Hematopoietic multipotent progenitor cell (in vitro differentiated cells): ENCODE data around the gene MILR1. TPM values are rescaled to one million over a fixed set of nuclear protein-coding genes. Genes with fewer than 3 reads are reported as not detected.
"Not testable (repeated sequence)": the region's sequence is repeated elsewhere in the genome, so short reads cannot be mapped to it uniquely, and the experiment has no call there.

Experiments
- DNase-seq, 3 donors: peaks; one replicate each; pipeline ENCODE4 v3.0.0-alpha.2; 2011 to 2015; ENCODE audit warnings: low read depth in 2 of 3, low spot score in 2 of 3
- total RNA-seq: library from RNA; depleted of rRNA; stranded (reverse); fragments of >200 nt; gene quantifications from one replicate; pipeline ENCODE4 v1.2.3, GENCODE V29; 2012

Gene MILR1
- total RNA-seq, 1 donor = 5.7 TPM

DNA sequence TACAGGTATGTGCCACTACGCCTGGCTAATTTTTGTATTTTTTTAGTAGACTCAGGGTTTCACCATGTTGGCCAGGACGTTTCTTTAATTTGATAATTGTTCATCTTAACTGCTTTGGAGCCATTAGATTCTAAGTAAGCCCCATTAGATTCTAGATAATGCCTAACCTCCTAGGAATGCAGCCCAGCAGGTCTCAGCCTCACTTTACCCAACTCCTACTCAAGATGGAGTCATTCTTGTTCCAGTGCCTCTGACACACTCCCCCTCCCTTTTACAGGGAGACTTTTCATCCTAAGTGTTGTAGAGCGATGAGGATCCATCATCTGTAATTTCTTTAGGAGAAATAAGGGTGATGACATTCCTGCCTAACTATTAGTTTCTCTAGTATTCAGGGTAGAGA, 23.7 kb upstream of the MILR1 start:
- DNase-seq = no peak

DNA sequence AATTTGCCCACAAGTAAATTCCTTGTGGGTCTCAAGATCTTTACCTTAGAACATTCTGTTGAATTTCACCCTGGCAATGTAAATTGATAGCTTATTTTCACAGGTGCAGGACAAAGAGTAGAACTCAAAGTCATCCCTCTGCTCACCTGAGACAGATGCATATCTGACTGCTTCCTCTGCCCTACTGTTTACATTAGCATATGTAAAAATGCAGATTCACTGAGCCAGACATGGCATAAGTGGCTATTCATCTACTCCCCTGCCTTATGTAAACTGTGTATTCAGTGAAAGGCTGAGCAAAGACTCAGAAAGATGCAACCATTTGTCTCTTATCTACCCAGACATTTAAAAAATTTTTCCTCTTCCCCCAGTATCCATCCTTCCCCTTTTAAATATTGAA, 22.3 kb upstream of the MILR1 start:
- DNase-seq = no peak

DNA sequence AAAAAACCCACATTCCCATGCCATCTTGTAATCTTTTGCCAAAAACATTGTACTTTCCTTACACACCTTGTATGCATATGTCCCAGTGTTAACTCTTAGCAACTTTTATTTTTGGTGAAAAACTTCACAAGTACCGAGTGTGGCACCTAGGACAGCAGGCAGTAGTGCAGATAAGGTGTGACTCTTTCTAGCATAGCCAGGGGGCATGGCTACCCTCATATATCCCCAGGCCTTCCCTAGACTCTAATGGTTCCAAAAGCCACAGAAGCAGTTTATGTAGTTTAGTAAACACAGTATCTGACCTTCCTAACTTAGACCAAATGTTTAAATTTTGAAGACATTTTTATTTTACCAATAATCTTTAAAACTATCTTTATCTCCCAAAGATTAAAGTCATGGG, 20.5 kb upstream of the MILR1 start:
- no peak for DNase-seq

DNA sequence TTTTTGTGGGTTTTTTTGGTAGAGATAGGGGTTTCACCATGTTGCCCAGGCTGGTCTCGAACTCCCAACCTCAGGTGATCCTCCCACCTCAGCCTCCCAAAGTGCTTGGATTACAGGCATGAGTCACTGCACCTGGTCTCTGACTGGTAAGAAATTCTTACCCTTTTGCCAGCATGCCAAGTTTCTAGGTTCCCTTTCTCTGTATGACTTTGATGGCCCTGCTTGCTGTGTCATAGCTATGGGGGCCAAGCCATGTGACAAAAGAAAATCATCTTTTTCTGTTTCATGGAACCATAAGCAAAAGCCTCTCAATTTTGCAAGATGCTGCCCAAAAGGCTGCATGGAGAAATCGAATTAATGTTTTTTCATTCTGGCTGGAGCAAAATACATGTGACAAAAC, 18.9 kb upstream of the MILR1 start:
- peak in 1 of 3 donors; percentile 56 for DNase-seq

DNA sequence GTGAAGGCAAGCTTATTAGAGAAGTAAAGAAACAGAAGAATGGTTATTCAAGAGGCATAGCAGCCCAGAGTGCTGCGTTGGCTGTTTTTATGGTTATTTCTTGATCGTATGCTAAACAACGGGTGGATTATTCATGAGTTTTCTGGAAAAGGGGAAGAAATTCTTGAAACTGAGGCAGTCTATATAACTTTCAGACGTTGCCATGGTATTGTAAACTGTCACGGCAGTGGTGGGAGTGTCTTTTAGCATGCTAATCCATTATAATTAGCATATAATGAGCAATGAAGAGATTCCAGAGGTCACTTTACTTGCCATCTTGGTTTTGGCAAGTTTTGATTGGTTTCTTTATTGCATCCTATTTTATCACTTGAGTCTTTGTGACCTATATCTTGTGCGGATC, 17.4 kb upstream of the MILR1 start:
- no peak for DNase-seq

DNA sequence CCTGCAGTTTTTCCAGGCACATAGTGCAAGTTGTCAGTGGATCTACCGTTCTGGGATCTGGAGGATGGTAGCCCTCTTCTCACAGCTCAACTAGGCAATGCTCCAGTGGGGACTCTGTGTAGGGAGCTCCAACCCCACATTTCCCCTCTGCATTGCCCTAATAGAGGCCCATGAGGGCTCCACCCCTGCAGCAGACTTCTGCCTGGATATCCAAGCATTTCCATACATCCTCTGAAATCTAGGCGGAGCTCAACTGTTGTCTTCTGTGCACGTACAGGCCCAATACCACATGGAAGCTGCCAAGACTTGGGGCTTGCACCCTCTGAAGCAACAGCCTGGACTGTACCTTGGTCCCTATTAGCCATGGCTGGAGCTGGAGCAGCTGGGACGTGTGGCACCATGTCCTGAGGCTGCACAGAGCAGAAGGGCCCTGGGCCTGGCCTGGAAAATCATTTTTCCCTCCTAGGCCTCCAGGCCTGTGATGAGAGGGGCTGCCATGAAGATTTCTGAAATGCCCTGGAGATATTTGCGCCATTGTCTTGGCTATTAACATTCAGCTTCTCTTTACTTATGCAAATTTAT, 10.9 kb upstream of the MILR1 start:
- no peak for DNase-seq

DNA sequence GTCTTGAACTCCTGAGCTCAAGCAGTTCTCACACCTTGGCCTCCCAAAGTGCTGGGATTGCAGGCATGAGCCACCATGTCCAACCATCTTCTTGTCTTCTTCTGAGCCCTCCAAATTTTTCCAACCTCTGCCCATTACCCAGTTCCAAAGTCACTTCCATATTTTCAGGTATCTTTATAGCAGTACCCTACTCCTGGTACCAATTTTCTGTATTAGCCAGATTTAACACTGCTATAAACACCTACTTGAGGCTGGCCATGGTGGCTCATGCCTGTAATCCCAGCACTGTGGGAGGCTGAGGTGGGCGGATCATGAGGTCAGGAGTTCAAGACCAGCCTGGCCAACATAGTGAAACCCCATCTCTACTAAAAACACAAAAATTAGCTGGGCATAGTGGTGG, 9.4 kb upstream of the MILR1 start:
- not testable (repeated sequence) for DNase-seq

DNA sequence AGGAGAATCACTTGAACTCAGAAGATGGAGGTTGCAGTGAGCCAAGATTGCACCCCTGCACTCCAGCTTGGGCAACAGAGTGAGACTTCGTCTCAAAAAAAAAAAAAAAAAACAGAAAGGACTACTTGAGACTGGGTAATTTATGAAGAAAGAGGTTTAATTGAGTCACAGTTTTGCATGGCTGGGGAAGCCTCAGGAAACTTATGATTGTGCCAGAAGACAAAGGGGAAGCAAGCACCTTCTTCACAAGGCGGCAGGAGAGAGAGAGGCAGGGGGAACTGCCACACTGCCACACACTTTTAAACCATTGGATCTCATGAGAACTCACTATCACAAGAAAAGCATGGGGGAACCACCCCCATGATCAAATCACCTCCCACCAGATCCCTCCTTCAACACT, 9.0 kb upstream of the MILR1 start:
- DNase-seq = no peak

DNA sequence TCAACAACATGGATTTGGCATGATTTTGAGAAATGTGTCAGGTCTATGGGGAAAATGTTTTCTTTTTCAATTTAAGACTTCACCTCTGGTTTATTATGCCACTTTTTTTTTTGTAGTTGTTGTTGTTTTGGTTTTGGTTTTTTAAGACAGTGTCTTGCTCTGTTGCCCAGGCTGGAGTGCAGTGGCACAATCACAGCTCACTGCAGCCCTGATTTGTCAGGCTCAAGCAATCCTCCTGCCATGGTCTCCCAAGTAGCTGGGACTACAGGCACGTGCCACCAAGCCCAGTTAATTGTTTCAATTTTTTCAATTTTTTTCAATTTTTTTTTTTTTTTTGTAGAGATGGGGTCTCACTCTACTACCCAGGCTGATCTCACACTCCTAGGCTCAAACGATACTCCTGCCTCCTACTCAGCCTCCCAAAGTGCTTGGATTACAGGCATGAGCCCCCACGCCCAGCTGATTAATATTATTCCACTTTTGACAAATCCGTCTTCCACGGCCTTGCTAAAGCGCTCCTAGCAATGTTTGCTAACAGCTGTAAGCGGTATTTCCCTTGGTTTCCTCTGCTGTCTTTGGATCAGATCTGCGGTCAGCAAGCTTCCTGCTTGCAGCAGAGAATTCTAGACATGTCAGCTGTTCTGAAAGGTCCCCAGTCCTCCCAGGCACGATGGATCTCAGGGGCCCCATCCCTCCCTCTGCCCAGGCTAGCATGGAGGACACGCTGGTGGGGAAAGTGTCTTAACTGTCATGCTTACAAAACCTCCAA, 7.0 kb upstream of the MILR1 start:
- DNase-seq = peak; percentile 13 to 87 (median 76)

DNA sequence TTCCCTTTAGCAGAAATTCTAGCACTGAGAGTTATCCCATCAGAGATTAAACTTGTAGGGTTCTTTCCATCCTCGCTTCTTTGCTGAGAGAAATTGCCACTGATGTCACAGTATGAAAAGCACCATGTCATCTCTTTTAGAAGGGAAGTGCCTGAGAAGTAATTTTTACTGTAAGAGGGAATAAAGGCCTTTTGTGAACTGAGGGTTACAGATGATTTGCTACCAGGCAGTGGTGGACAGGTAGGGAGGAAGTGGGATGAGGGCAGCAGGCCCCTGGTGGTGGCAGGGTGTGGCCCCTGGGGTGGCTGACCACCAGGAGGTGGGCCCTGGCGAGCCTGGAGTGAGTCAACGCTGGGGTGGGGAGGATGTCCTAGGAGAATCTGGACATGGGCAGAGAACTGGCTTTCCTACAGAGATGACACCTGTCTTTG, 6.4 kb upstream of the MILR1 start:
- peak in 1 of 3 donors; percentile 83 for DNase-seq

DNA sequence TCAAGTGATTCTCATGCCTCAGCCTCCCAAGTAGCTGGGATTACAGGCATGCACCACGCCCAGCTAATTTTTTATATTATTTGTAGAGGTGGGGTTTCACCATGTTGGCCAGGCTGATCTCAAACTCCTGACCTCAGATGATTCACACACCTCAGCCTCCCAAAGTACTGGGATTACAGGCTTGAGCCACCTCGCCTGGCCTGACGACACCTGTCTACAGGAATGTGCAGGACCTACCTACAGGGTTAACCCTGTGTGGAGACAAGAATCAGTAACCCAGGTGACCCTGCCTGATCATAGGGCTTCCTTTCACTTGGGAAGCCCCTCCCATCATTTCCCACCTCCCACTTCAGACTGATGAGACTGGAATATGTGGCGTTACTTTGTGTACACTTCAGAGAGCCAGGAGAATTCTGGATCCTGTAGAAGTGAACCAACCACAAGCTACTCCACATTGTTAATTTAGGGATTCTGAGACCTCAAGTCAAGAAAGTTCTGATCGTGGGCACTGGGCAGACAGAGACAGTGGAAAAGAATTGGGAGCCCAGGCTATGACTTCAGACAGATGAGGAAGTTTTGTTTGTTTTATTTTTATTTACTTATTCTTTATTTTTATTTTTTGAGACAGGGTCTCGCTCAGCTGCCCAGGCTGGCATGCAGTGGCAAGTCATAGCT, 5.7 kb upstream of the MILR1 start:
- DNase-seq = no peak

DNA sequence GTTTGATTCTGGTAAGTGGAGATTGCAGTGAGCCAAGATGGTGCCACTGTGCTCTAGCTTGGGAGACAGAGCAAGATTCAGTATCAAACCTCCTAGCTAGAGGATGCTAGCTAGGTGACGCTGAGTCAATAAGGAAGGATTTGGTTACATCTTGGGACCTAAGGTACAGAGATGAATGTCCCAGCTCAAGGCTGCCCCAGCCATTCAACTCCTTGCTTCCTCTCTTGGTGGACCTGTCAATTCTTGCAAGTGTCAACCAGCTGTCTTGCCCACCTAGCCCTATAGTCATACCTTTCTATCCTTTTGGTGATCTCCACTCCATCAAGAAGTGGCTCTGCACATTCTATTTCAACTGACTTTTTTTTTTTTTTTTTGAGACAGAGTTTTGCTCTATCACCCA, 1.4 kb upstream of the MILR1 start:
- no peak for DNase-seq

DNA sequence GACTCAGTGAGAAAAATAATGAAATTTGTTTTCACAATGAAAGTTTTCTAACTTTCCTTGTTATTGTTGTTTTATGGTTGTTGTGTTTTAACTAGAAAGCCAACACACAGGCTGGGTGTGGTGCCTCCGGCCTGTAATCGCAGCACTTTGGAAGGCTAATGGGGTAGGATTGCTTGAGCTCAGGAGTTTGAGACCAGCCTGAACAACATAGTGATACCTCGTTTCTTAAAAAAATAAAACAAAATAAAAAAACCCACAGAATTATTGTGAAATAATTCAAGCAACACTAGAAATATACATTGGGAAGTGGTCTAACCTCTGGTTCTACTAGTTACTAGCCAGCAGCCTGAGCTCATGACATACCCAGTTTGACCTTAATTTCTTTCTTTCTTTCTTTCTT, 630 bp downstream of the MILR1 start:
- peak in 1 of 3 donors; percentile 9 for DNase-seq

DNA sequence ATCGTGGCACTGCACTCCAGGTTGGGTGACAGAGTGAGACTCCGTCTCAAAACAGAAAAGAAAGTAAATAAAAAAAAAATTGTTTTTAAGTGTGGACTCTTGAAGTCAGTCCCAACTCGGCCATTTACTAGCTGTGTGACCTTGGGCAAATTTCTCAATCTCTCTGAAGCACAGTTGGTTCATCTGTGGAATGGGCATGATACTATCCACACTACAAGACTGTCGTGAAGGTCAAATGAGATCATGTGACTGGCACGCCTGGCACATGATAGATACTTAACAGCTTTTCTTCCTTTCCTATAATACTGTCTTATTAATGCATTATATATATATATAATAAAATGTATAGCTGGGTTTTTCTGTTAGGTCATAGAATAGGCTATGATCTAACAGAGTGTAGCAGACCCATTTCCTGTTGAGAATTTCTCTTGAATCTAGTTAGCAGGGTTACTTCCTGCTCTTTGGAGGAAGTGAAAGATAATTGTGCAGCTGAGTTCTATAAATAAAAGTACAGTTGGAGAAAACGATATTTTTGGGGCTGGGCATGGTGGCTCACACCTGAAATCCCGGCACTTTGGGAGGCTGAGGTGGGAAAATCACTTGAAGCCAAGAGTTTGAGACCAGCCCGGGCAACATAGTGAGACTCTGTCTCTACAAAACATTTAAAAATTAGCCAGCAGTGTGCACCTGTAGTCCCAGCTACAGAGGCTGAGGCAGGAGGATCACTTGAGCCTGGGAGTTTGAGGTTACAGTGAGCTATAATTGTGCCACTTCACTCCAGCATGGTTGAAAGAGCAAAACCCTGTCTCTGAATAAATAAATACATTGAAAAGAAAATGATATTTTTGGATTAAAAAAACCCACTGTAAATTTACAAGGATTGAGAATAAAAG, 7.3 kb downstream of the MILR1 start:
- DNase-seq = peak in 2 of 3 donors; percentile 18 to 39

DNA sequence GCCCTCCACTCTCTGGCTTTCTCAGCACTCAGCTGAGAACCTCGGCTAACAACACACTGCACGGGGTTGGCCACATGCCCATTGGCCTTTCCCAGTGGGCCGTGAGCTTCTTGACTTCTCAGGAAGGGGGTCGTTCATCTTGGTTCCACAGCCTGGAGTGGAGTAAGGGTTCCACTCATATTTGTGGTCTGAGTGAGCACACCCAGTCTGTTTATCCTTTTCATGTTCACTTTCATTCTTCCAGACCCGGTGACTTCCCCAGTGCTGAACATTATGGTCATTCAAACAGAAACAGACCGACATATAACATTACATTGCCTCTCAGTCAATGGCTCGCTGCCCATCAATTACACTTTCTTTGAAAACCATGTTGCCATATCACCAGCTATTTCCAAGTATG, 8.2 kb downstream of the MILR1 start:
- no peak for DNase-seq

DNA sequence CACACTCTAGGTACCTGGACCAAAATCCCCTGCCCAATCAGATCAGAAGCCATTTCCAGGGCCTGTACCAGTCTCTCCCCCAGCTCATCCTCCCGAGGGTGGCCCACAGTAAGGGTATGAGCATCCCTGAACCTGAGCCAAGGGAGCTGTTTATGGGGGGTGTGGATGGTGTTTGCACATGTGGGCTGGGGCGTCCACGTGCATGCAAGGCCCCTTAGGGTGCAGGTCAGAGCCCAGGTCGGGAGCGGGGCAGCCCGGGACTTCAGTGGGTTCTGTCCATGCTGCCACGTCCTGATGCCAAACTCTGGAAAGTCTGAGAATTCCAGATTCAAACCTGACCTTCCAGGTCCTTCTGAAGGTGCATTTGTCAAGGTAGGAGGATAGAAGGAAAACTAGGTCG, 9.8 kb downstream of the MILR1 start:
- no peak for DNase-seq

DNA sequence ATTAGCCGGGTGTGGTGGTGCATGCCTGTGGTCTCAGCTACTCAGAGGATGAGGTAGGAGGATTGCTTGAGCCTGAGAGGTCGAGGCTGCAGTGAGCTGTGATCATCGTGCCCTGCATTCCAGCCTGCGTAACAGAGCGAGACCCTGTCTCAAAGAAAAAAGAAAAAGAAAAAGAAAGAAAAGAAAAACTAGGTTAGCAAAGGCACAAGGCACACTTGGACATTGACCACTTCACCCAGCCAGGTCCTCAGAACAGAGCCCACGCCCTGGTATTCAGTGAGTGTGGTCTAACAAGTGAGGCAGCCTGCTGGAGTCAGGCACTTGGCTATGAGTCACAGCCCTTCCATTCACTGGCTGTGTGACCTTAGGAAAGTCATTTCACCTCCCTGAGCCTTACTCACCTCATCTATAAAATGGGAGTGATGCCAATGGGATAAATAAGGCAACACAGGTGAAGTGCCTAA, 10.4 kb downstream of the MILR1 start:
- no peak for DNase-seq

DNA sequence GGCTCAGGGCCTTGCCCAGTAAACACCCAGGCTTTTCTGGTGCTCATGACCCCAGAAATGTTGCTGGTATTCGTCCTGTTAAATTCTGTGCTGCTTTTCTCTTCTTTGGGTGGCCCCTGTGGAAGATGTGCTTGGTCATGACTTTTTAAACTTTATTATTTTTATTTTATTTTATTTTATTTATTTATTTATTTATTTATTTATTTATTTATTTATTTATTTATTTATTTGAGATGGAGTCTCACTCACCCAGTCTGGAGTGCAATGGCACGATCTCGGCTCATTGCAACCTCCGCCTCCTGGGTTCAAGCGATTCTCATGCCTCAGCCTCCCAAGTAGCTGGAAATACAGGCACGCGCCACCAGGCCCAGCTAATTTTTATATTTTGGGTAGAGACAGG, 10.9 kb downstream of the MILR1 start:
- not testable (repeated sequence) for DNase-seq

DNA sequence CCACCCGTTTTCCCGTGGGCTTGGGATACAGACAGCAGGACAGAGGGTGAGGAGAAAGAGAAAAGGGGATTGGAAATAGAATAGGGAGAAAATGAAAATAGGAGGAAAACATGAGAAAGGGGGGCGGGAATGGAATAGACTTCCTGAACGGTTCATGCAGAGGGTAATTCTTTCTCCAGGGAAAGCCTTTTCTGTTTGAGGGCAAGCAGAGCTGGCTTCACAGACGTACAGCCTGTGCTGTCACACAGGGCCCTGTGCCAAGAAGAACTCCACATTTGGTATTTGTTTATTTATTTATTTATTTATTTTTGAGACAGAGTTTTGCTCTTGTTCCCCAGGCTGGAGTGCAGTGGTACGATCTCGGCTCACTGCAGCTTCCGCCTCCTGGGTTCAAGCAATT, 12.0 kb downstream of the MILR1 start:
- no peak for DNase-seq

DNA sequence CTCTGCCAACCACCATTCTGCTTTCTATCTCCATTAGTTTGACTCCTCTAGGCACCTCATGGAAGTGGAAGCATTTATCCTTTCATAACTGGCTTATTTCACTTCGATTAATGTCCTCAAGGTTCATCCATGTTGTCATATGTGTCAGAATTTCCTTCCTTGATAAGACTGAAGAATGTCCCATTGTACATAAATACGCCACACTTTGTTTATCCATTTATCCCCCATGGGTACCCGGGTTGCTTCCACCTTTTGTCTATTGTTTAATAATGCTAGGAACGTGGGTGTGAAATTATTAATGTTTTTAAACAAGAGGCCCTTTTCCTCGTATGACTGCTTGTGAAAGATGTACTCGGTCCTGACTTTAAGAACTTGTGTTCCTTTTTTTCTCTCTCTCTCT, 12.9 kb downstream of the MILR1 start:
- no peak for DNase-seq
